Pancreas (tissue), 10 donors: ENCODE measurements around the gene ARL6IP4. TPM values are rescaled to one million over a fixed set of nuclear protein-coding genes. Genes with fewer than 3 reads are reported as not detected.
A peak's percentile ranks its signal among the peaks of the same experiment; 100 is the strongest.

Source experiments
- ATAC-seq, 4 donors: fragments of 200-7000 bp; cut with Tn5 transposase; one replicate each; pipeline versions ENCODE4 v1.8.0 to v1.9.1; 2020; ENCODE audit warnings: mild to moderate bottlenecking in 4 of 4, moderate library complexity in 4 of 4
- DNase-seq, 6 donors: peaks; one replicate each; pipeline ENCODE4 v3.0.0-alpha.2; 2020
- FAIRE-seq: peaks from 2 replicates; lab custom pipeline; 2012; peaks lifted over from hg19 to GRCh38; lab: Jason Lieb, UNC
- H3K27ac ChIP-seq, 4 donors: fragments of 200-600 bp; sonication (generic); 1 replicate in 3 of 4; 2 replicates in 1 of 4; pipeline versions ENCODE4 v1.5.0 to v1.8.0; 2020
- H3K27me3 ChIP-seq, 4 donors: fragments of 200-600 bp; one replicate each; pipeline ENCODE4 v1.8.0; 2021
- H3K36me3 ChIP-seq, 3 donors: fragments of 200-600 bp; sonication (generic) in 1 of 3; one replicate each; pipeline versions ENCODE4 v1.5.0 to v1.8.0; 2020 to 2021
- H3K4me1 ChIP-seq, 3 donors: fragments of 200-600 bp; one replicate each; pipeline ENCODE4 v1.8.0; 2021
- H3K4me3 ChIP-seq, 4 donors: fragments of 200-600 bp; sonication (generic) in 2 of 4; one replicate each; pipeline versions ENCODE4 v1.5.0 to v1.8.0; 2020 to 2021
- H3K9me3 ChIP-seq, 4 donors: fragments of 200-600 bp; one replicate each; pipeline ENCODE4 v1.8.0; 2021
- WGBS, 2 donors: extraction: QIAGEN DNeasy Blood & Tissue Kit; methylation state at CpG; one replicate each; pipeline ENCODE4 v1.1.7; 2013; 5-methylcytosine and 5-hydroxymethylcytosine counted together
- intact Hi-C, 3 donors: fragments of 100-400 bp; cut with DNase I; formaldehyde crosslinking; loops; one replicate each; pipeline versions ENCODE4 v1.11.1 to v1.14.2; 2022
- polyA plus RNA-seq, 2 donors: library from polyadenylated mRNA; stranded (reverse); fragments of 200-250 nt; gene quantifications; one replicate each; pipeline ENCODE4 v1.2.3, GENCODE V29; 2013
- total RNA-seq, 6 donors: library from RNA; stranded (reverse); fragmentation: NEBNext Ultra II Directional in 4 of 6; extraction: Animal tissue kit (Norgen Biotek cat#: 25700) in 4 of 6; gene quantifications; one replicate each; pipeline versions ENCODE4 v1.2.1 to v1.2.4, GENCODE V29; 2021 to 2023
- TF ChIP-seq, protein P1 (sequence below), 4 donors: fragments of 200-600 bp; sonication (generic) in 3 of 4; IDR thresholded peaks; one replicate each; pipeline versions ENCODE4 v1.5.0 to v1.8.0; 2021; ENCODE audit warnings: antibody characterized with exemption in 4 of 4
- donor health status: healthy with polysubstance abuse.
- donor health status: DM: no; HTN: no; CAD: no; lungs with moderate emphysema.
- donor health status: DM: no; HTN: no; CAD: no.
- donor health status: control.
- donor health status: control.
- donor health status: Bipolar disorder and iron deficiency.
- donor health status: DM: yes; HTN: yes; CAD: no.
- donor health status: DM: no; HTN: no; CAD: no.
- donor health status: DM: no; HTN: no; CAD: no.
- donor health status: DM: yes; HTN: yes; CAD: no.

ARL6IP4 gene
- total and polyA plus RNA-seq, 8 donors, result 85.3 to 296 (median 107) TPM

DNA sequence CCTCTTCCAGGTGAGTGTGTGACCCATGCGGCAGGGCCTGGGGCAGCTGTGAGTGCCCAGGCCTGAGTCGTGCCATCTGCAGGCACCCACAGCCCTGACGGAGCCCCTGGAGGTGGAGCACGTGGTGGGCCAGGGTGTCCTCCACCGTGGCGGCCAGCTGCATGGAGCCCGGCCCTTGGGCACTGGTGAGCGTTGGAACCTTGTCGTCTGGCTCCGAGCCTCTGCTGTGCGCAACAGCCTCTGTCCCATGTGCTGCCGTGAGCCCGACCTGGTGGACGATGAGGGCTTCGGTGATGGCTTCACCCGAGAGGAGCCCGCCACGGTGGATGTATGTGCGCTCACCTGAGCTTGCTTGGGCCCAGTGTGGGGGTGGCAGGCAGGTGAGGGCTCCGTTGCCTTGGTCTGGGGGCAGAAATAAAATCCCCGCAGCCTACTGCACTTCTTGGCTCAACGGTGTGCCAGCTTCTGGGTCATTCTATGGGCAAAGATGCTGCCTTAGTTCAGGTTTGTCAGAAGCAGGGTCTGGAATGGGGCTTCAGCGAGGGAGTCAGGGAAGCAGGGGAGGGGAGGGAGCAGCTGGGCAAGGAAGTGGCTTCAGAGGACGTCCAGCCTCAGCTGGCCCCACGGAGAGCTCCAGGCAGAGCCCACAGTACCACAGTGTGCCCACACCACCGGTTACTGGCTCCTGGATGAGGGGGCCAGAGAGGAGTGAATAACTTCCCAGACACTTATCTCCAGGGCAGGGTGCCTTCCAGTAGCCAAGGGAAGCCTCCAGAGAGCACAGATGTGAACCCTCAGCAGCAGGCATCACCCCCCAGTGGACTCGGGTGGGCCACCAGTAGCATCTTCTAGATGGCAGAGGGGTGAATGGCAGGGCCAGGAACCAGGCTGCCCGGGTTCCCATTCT is 1.2 kb upstream of the ARL6IP4 start:
- intact Hi-C loops, result loop anchor here in 1 of 3 donors (10.0 kb wide), 1 partner anchor 256 kb away; the partner anchor contains the start of genes MPHOSPH9 and MTRFR
- H3K27ac ChIP-seq, result peak overlapping the region in 3 of 4 donors; percentile 76 to 82 (median 76)
- DNase-seq, result peak in 3 of 6 donors; percentile 25 to 77 (median 56)

DNA sequence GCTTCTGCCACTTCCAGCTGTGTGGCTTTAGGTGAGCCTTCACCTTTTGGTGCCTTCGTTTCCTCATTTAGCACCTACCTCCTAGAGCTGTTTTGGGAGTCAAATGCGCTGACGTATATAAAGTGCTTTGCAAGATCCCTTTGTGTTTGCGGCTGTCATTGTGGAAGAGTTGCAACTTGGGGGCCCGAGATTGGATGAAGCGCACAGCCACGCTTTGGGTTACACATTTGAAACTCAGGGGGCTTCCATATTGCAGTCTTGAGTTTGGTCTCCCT is 636 bp upstream of the ARL6IP4 start:
- peaks cover 18 to 62% (median 32%) of the 10 kb centered on the region in 3 donors for H3K4me1 ChIP-seq
- peak overlapping the region; percentile 68 to 82 (median 76) for H3K27ac ChIP-seq
- no peaks in the 10 kb centered on the region for H3K27me3 ChIP-seq
- 2 to 4% methylated on average over 7 of the region's 7 CpGs for WGBS, 2 donors
- no peaks in the 10 kb centered on the region for H3K9me3 ChIP-seq
- DNase-seq (no peak), FAIRE-seq (no peak), ATAC-seq (no peak)
- intact Hi-C loops, result loop anchor here in 2 of 3 donors (10.0 kb wide), 1 partner anchor 255 kb away; the partner anchor contains the start of genes MPHOSPH9 (in 2 of the 2) and MTRFR (in 2 of the 2)
- TF ChIP-seq, protein P1, sequence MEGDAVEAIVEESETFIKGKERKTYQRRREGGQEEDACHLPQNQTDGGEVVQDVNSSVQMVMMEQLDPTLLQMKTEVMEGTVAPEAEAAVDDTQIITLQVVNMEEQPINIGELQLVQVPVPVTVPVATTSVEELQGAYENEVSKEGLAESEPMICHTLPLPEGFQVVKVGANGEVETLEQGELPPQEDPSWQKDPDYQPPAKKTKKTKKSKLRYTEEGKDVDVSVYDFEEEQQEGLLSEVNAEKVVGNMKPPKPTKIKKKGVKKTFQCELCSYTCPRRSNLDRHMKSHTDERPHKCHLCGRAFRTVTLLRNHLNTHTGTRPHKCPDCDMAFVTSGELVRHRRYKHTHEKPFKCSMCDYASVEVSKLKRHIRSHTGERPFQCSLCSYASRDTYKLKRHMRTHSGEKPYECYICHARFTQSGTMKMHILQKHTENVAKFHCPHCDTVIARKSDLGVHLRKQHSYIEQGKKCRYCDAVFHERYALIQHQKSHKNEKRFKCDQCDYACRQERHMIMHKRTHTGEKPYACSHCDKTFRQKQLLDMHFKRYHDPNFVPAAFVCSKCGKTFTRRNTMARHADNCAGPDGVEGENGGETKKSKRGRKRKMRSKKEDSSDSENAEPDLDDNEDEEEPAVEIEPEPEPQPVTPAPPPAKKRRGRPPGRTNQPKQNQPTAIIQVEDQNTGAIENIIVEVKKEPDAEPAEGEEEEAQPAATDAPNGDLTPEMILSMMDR (IDR thresholded peaks at IDR 0.05), result no peak
- no peaks in the 10 kb centered on the region for H3K36me3 ChIP-seq
- peak overlapping the region; percentile 97 to 99 (median 98) for H3K4me3 ChIP-seq

More for the DNA sequence above, 1.2 kb upstream of the ARL6IP4 start:
- FAIRE-seq (no peak), ATAC-seq (no peak)
- no peaks in the 10 kb centered on the region for H3K9me3 ChIP-seq
- H3K36me3 ChIP-seq, result no peaks in the 10 kb centered on the region
- TF ChIP-seq, protein P1 (IDR thresholded peaks at IDR 0.05), result no peak
- H3K4me1 ChIP-seq, result peaks cover 18 to 56% (median 32%) of the 10 kb centered on the region in 3 donors
- WGBS, 2 donors, result 54 to 58% methylated on average over 26 to 28 of the region's 28 CpGs
- no peaks in the 10 kb centered on the region for H3K27me3 ChIP-seq
- peak overlapping the region; percentile 97 to 99 (median 98) for H3K4me3 ChIP-seq

DNA sequence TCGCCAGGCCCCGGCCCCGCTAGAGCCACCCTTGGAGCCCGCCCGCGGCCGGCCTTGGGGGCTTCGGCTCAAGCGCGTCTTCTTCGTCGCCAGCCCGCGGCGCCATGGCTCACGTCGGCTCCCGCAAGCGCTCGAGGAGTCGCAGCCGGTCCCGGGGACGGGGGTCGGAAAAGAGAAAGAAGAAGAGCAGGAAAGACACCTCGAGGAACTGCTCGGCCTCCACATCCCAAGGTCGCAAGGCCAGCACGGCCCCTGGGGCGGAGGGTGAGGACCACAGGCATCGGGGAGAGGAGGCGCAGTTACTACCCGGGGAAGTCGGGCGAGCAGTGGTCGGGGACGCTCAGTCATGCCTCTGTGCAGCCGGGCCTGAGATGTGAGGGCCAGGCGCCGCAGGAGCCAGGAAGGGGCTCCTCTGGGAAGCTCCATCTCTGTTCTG is 573 bp downstream of the ARL6IP4 start:
- H3K27me3 ChIP-seq, result no peaks in the 10 kb centered on the region
- DNase-seq (peak in 1 of 6 donors; percentile 82), ATAC-seq (peak; percentile 1 to 9 (median 8)), FAIRE-seq (no peak)
- H3K36me3 ChIP-seq, result no peaks in the 10 kb centered on the region
- peaks cover 15 to 61% (median 32%) of the 10 kb centered on the region in 3 donors for H3K4me1 ChIP-seq
- TF ChIP-seq, protein P1 (IDR thresholded peaks at IDR 0.05), result no peak
- H3K4me3 ChIP-seq, result peak overlapping the region; percentile 97 to 99 (median 98)
- H3K9me3 ChIP-seq, result no peaks in the 10 kb centered on the region
- 0 to 1% methylated on average over 38 to 40 of the region's 40 CpGs for WGBS, 2 donors
- H3K27ac ChIP-seq, result peak overlapping the region; percentile 68 to 82 (median 76)
- intact Hi-C loops, result loop anchor here in 1 of 3 donors (10.0 kb wide), 1 partner anchor 254 kb away; the partner anchor contains the start of genes MPHOSPH9 and MTRFR

DNA sequence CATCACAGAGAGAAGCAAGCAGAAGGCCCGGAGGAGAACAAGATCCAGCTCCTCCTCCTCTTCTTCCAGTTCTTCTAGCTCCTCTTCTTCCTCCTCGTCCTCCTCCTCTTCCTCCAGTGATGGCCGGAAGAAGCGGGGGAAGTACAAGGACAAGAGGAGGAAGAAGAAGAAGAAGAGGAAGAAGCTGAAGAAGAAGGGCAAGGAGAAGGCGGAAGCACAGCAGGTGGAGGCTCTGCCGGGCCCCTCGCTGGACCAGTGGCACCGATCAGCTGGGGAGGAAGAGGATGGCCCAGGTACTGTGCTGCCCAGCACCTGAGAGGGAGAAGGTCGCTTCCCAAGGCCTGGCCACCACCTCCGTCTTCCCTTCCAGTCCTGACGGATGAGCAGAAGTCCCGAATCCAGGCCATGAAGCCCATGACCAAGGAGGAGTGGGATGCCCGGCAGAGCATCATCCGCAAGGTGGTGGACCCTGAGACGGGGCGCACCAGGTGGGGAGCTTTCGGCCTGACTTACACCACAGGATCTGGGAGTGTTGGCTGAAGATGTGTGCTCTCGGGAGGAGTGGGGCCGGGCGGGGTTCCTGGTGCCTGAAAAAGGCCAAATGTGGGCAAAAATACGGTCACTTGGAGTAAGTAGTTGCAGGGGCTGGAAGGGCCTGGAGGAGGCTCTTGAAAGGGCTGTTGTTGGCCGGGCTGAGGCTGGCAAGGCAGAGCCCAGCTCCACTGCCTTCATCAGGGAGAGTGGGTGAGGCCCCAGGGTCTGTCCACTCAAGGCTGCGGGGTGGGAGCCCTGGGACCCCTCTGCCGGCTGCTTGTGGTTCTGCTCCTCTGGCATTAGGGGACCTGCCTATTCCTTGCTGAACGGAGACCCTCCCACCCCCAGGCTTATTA is 1.4 kb downstream of the ARL6IP4 start:
- H3K4me3 ChIP-seq, result peak overlapping the region; percentile 97 to 99 (median 98)
- intact Hi-C loops, result loop anchor here in 1 of 3 donors (10.0 kb wide), 1 partner anchor 253 kb away; the partner anchor contains the start of genes MPHOSPH9 and MTRFR
- DNase-seq, result peak in 1 of 6 donors; percentile 63

More for the DNA sequence above, 1.4 kb downstream of the ARL6IP4 start:
- no peak for ATAC-seq
- Histone ChIP-seq H3K4me1 (peaks cover 9 to 53% (median 26%) of the 10 kb centered on the region in 3 donors), H3K27ac (peak overlapping the region in 1 of 4 donors; percentile 76), H3K36me3 (no peaks in the 10 kb centered on the region), H3K9me3 (no peaks in the 10 kb centered on the region), H3K27me3 (no peaks in the 10 kb centered on the region)
- TF ChIP-seq, protein P1 (IDR thresholded peaks at IDR 0.05), result no peak
- WGBS, 2 donors, result 67 to 76% methylated on average over 24 to 25 of the region's 25 CpGs
- no peak for FAIRE-seq
